C4-2B (cell line): ENCODE results near the gene HADH.

Experiments used
- H3K27ac ChIP-seq: fragments of 450-650 bp; 2 replicates; pipeline ENCODE4 v1.5.1; 2017
- CTCF ChIP-seq: fragments of 450-650 bp; conservative IDR thresholded peaks from 2 replicates; pipeline ENCODE4 v1.5.1; 2017; ENCODE audit warnings: mild to moderate bottlenecking
- ZFX ChIP-seq: fragments of 450-650 bp; IDR thresholded peaks from 2 replicates; pipeline ENCODE4 v1.6.1; 2017

The HADH gene

GRCh38 chr4:108034565-108034964 lies 44.9 kb downstream of the HADH start:
- H3K27ac ChIP-seq, result no peak overlapping the region
- TF ChIP-seq CTCF (no peak), ZFX (no peak)

GRCh38 chr4:108035691-108036090 lies 46.0 kb downstream of the HADH start:
- no peak for TF ChIP-seq CTCF
- TF ChIP-seq ZFX, result no peak
- H3K27ac ChIP-seq, result no peak overlapping the region

- H3K27ac ChIP-seq, result no peak overlapping the region
- TF ChIP-seq CTCF (no peak), ZFX (no peak)
Measured at GRCh38 chr4:108036213-108036612, 46.5 kb downstream of the HADH start.

- TF ChIP-seq ZFX, result no peak
- TF ChIP-seq CTCF, result no peak
- H3K27ac ChIP-seq, result no peak overlapping the region
Measured at GRCh38 chr4:108037884-108038283, 48.2 kb downstream of the HADH start.

GRCh38 chr4:108042927-108043326 lies 53.2 kb downstream of the HADH start:
- H3K27ac ChIP-seq, result no peak overlapping the region
- TF ChIP-seq ZFX, result no peak
- TF ChIP-seq CTCF, result no peak

- no peak overlapping the region for H3K27ac ChIP-seq
- no peak for TF ChIP-seq ZFX
- TF ChIP-seq CTCF, result no peak
Measured at GRCh38 chr4:108043526-108043925, 53.8 kb downstream of the HADH start.

GRCh38 chr4:108044951-108045686 lies 55.4 kb downstream of the HADH start:
- H3K27ac ChIP-seq, result no peak overlapping the region
- no peak for TF ChIP-seq ZFX
- TF ChIP-seq CTCF, result no peak
